ENCODE results near the gene KNDC1.

DNA sequence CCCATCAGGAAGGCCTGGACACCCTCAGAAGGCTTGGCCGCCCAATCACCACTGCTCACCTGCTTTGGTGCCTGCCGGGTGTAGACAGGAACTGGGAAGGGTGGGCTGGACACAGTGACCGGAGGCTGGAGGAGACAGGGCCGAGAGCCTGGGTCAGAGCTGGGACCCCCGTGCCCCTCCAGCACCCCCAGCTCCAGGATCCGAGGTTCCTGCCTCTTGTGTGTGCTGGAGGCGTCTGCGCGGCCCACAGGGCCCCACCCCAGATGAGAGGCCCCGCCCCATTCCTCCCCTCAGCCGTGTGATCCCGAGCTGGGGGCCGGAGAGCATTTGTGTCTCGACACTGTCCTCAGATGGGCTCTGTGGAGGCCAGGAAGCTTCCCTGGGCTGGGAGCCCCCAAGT lies 107.3 kb downstream of the KNDC1 start:
- TF ChIP-seq, protein P1, sequence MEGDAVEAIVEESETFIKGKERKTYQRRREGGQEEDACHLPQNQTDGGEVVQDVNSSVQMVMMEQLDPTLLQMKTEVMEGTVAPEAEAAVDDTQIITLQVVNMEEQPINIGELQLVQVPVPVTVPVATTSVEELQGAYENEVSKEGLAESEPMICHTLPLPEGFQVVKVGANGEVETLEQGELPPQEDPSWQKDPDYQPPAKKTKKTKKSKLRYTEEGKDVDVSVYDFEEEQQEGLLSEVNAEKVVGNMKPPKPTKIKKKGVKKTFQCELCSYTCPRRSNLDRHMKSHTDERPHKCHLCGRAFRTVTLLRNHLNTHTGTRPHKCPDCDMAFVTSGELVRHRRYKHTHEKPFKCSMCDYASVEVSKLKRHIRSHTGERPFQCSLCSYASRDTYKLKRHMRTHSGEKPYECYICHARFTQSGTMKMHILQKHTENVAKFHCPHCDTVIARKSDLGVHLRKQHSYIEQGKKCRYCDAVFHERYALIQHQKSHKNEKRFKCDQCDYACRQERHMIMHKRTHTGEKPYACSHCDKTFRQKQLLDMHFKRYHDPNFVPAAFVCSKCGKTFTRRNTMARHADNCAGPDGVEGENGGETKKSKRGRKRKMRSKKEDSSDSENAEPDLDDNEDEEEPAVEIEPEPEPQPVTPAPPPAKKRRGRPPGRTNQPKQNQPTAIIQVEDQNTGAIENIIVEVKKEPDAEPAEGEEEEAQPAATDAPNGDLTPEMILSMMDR (IDR thresholded peaks at IDR 0.05), result no peak
- no peak for TF ChIP-seq POLR2A (IDR thresholded peaks at IDR 0.05)
